Renal pelvis (tissue), 4 donors: ENCODE data around the gene GCLC. TPM values are rescaled to one million over a fixed set of nuclear protein-coding genes. Genes with fewer than 3 reads are reported as not detected.

ENCODE experiments used
- DNase-seq: peaks from one replicate; pipeline ENCODE4 v3.0.0-alpha.2; 2013
- polyA plus RNA-seq, 3 donors: library from polyadenylated mRNA; unstranded; fragments of 120-200 nt; gene quantifications; one replicate each; pipeline ENCODE4 v1.2.1, GENCODE V29; 2013; ENCODE audit not compliant: insufficient read length in 3 of 3

The GCLC gene
- polyA plus RNA-seq, 3 donors, result 19.5 to 27.5 (median 25.4) TPM

DNA sequence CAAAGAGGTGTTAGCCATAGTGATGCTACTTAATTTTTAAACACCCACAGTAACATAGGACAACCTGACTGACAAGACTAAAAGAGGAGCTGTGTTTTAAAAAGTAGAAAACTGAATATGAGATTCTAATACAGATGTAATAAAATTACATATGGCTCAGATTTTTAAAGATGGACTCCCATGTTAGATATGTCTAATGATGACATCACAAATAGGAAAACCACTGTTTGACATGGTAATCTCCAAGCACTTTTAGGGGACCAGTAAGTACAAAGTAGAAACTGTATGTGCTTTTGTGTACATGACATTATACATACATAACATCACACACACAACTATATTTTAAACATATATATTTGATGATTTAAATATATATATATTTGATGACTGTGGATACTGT is 16.8 kb downstream of the GCLC start:
- no peak for DNase-seq

GRCh38 chr6:53527249-53527765 is 17.6 kb downstream of the GCLC start:
- DNase-seq, result no peak

GRCh38 chr6:53526000-53526399 is 18.9 kb downstream of the GCLC start:
- no peak for DNase-seq

GRCh38 chr6:53524455-53524815 is 20.5 kb downstream of the GCLC start:
- DNase-seq, result no peak

GRCh38 chr6:53523511-53524454 is 21.1 kb downstream of the GCLC start:
- no peak for DNase-seq

DNA sequence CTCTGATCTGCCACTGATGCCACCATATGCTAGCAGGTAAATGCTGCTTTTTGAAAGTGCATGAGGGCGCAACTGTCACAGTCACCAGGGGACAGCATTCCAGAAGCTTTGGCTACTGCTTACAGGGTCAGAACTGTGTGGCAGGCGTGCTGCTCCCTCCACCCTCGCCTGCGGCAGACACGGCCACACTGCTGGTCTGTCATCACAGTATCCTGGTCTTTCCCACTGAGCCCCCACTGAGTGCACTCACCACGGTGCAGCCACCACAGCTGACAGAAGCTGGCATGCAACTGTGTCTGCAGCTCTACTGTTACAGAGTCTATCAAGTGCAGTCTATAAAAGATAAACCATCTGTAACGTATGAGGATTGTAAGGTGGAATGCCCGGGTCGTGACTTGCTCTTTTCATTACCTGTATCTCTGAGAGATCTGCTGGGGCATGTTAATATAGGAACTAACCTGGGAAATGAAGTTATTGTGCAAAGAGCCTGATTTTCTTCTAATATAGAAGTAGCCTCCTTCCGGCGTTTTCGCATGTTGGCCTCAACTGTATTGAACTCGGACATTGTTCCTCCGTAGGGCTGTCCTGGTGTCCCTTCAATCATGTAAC is 24.5 kb downstream of the GCLC start:
- DNase-seq, result no peak

- DNase-seq, result no peak
Observed at GRCh38 chr6:53518862-53519261, 26.0 kb downstream of the GCLC start.

GRCh38 chr6:53517021-53517420 is 27.9 kb downstream of the GCLC start:
- DNase-seq, result no peak

GRCh38 chr6:53514677-53515076 is 30.2 kb downstream of the GCLC start:
- no peak for DNase-seq

GRCh38 chr6:53513519-53513966 is 31.4 kb downstream of the GCLC start:
- no peak for DNase-seq

GRCh38 chr6:53513056-53513455 is 31.8 kb downstream of the GCLC start:
- no peak for DNase-seq

DNA sequence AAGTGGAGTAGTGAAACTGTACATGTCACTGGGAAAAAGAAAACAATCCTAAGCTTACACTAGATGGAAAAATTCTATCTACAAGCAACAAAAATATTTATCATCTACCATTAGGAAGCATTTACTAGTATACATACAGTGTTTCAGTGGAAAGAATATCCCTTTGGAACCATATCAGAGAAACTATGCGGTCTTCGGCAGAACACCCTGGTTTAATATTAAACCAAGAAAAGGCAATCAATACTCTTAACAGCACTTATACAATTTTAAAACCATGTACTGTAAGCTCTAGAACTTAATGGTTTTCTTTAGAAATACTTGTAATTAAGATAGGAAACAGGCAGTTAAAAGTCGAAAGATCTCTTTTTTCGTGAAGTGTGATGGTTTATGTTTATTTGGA is 32.3 kb downstream of the GCLC start:
- no peak for DNase-seq

DNA sequence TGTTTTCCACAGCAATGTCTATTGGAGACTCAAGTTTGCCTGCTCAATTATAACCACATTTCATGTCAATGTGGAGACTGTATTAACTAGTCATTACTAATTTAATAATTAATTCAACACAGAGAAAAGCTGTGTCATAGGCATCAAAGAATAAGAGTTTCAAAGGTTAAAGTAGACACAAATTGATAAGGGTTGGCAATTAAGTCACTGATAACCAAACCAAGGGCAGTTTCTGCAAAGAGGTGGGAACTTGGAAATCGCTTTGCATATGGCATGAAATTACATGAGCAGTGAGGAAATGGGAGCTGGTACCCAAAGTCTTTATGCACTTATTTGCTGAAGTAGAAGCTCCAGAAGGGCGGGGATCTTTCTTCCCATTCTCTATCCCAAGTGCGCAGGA is 34.2 kb downstream of the GCLC start:
- no peak for DNase-seq

- DNase-seq, result no peak
Observed at GRCh38 chr6:53506872-53507271, 38.0 kb downstream of the GCLC start.

DNA sequence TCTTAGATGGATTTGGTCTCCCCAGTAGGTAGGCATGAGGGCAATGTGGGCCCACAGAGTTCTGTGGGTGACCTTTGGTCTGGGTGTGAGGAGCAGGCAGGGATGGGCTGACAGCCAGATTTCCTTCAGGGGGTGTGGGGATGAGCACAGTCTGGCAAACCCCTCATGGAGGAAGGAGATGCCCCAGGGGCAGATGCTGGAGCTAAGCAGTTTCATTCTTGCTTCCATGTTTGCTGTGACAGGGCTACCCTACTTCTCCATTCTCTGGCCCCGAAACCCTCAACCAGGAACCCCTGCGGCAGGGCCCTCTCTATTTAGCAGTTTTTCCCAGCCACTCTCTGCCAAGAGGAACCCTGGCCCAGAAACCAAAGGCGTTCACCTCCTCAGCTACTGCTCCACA is 40.4 kb downstream of the GCLC start:
- no peak for DNase-seq

GRCh38 chr6:53503060-53503459 is 41.8 kb downstream of the GCLC start:
- DNase-seq, result no peak

GRCh38 chr6:53501432-53501831 is 43.5 kb downstream of the GCLC start:
- DNase-seq, result no peak

GRCh38 chr6:53500095-53500494 is 44.8 kb downstream of the GCLC start:
- no peak for DNase-seq

DNA sequence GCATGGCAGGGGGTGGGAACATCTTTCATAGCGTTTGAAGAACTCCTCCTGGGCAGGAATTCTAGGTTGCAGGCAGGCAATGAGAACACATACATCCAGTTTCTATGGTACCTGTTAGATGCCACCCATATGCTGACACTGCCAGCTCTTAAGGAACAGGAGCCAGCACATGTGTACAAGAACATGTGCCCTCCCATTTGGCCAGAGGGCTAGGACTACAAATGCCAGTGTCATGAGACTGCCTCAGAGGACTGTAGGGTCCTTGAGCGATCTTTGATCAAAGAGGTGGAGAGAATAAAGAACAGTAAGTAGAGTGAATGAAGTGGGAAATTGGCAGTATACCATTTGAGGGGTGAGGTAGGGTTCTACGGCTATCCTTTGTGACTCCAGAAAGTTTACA is 45.8 kb downstream of the GCLC start:
- DNase-seq, result no peak

DNA sequence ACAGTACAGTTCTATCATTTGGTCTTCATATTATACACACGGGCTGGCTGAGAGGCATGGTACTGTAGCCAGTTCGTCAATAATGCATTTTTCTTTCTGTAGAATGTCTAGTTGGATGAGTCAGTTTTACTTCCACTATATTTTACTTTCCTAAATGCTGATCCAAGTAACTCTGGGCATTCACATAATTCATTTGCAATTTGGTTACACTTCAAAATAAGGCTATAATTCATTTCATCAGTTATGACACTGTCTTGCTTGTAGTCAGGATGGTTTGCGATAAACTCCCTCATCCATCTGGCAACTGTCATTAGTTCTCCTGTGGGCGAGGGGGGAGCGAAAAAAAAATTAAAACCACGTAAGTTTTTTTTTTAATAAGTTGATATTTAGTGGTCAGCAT is 46.3 kb downstream of the GCLC start:
- DNase-seq, result no peak

DNA sequence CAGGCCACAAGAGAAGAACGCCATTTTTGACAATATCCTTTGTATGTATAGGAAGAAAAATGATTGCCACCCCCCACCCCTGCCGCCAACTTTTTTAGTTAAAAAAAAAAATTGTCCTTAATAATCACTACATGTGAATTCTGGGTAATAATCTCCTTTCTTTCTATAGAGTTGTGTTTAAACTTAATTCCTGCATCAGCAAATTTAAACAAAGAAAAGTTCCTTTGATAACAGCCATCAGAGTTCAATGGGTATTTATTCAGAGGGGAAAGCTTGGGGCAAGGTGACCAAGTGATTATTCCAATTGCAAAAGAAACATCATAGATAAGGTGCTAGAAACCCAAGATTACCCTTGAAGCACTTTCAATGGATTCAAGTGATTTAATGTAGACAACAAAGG is 47.0 kb downstream of the GCLC start:
- no peak for DNase-seq

- DNase-seq, result no peak
Observed at GRCh38 chr6:53496797-53497375, 48.0 kb downstream of the GCLC start.
